Astrocyte (in vitro differentiated cells and primary cell): ENCODE results near the gene HOXA6. TPM values are rescaled to one million over a fixed set of nuclear protein-coding genes. Genes with fewer than 3 reads are reported as not detected.

ENCODE experiments used
- DNase-seq: peaks from one replicate; pipeline ENCODE4 v3.0.0-alpha.2; 2010; ENCODE audit warnings: low read depth
- FAIRE-seq: peaks from 2 replicates; lab custom pipeline; 2011; peaks lifted over from hg19 to GRCh38; lab: Jason Lieb, UNC
- H2AFZ ChIP-seq: 2 replicates; pipeline ENCODE4 v1.6.0; 2012; ENCODE audit warnings: low read depth, low read length, inconsistent platforms
- H3K27ac ChIP-seq: 2 replicates; pipeline ENCODE4 v1.5.1; 2011; ENCODE audit warnings: low read depth, low read length, inconsistent platforms
- H3K27me3 ChIP-seq: 2 replicates; pipeline ENCODE4 v1.6.0; 2011; ENCODE audit warnings: low read length, inconsistent platforms; ENCODE audit not compliant: insufficient read depth
- H3K36me3 ChIP-seq: 2 replicates; pipeline ENCODE4 v1.5.1; 2011; ENCODE audit warnings: low read length, inconsistent platforms; ENCODE audit not compliant: insufficient read depth
- H3K4me1 ChIP-seq: 2 replicates; pipeline ENCODE4 v1.5.1; 2011; ENCODE audit warnings: low read length, inconsistent platforms; ENCODE audit not compliant: insufficient read depth
- H3K4me2 ChIP-seq: 2 replicates; pipeline ENCODE4 v1.6.0; 2012; ENCODE audit warnings: low read length, inconsistent platforms
- H3K4me3 ChIP-seq: 2 replicates; pipeline ENCODE4 v1.5.1; 2011; ENCODE audit warnings: low read depth, mild to moderate bottlenecking, low read length, inconsistent platforms; ENCODE audit not compliant: insufficient read depth
- H3K79me2 ChIP-seq: 2 replicates; pipeline ENCODE4 v1.6.0; 2012; ENCODE audit warnings: mild to moderate bottlenecking, low read length, inconsistent platforms; ENCODE audit not compliant: insufficient read depth
- H3K9ac ChIP-seq: 2 replicates; pipeline ENCODE4 v1.6.0; 2012; ENCODE audit warnings: mild to moderate bottlenecking, low read length, inconsistent platforms
- H3K9me3 ChIP-seq: 2 replicates; pipeline ENCODE4 v1.5.1; 2012; ENCODE audit warnings: low read depth, mild to moderate bottlenecking, low read length, inconsistent platforms; ENCODE audit not compliant: insufficient read depth
- H4K20me1 ChIP-seq: 2 replicates; pipeline ENCODE4 v1.6.0; 2012; ENCODE audit warnings: low read length, inconsistent platforms; ENCODE audit not compliant: insufficient read depth
- H3K27ac Mint-ChIP-seq: one replicate; pipeline ENCODE4 v1.8.0; 2021; ENCODE audit warnings: mild to moderate bottlenecking, mixed read lengths; ENCODE audit not compliant: unreplicated experiment
- H3K27me3 Mint-ChIP-seq: one replicate; pipeline ENCODE4 v1.8.0; 2021; ENCODE audit warnings: low read depth, mixed read lengths; ENCODE audit not compliant: unreplicated experiment
- H3K36me3 Mint-ChIP-seq: one replicate; pipeline ENCODE4 v1.8.0; 2021; ENCODE audit warnings: low read depth, mixed read lengths; ENCODE audit not compliant: unreplicated experiment
- H3K4me1 Mint-ChIP-seq: one replicate; pipeline ENCODE4 v1.8.0; 2021; ENCODE audit warnings: low read depth, mixed read lengths; ENCODE audit not compliant: unreplicated experiment
- H3K4me3 Mint-ChIP-seq: one replicate; pipeline ENCODE4 v1.8.0; 2021; ENCODE audit warnings: mild to moderate bottlenecking, moderate library complexity, mixed read lengths; ENCODE audit not compliant: unreplicated experiment
- H3K9me3 Mint-ChIP-seq: one replicate; pipeline ENCODE4 v1.8.0; 2021; ENCODE audit warnings: mild to moderate bottlenecking, mixed read lengths; ENCODE audit not compliant: unreplicated experiment
- EZH2 ChIP-seq: IDR thresholded peaks from 2 replicates; pipeline ENCODE4 v1.6.1; 2012; ENCODE audit warnings: mild to moderate bottlenecking, low read length, inconsistent platforms; ENCODE audit not compliant: insufficient read depth
- total RNA-seq: library from RNA; stranded (reverse); gene quantifications from 2 replicates; pipeline ENCODE4 v1.2.1, GENCODE V29; 2021
- TF ChIP-seq, protein P1 (sequence below): IDR thresholded peaks from 2 replicates; pipeline ENCODE4 v1.5.1; 2011; ENCODE audit warnings: low read depth, mild to moderate bottlenecking, inconsistent platforms, low read length, moderate library complexity; ENCODE audit not compliant: insufficient read depth

The HOXA6 gene
- total RNA-seq, 1 donor from 2014 or later, result not detected

GRCh38 chr7:27149842-27150567, 2.4 kb upstream of the HOXA6 start:
- Histone ChIP-seq H3K79me2 (no peaks in the 10 kb centered on the region), H2AFZ (peak overlapping the region; percentile 66), H3K4me2 (peak overlapping the region; percentile 85), H3K9me3 (peaks cover 30% of the 10 kb centered on the region), H4K20me1 (no peaks in the 10 kb centered on the region), H3K4me3 (no peak overlapping the region), H3K36me3 (no peaks in the 10 kb centered on the region), H3K27ac (no peak overlapping the region), H3K27me3 (peaks cover 95% of the 10 kb centered on the region), H3K4me1 (peaks cover 9% of the 10 kb centered on the region), H3K9ac (no peak overlapping the region)
- DNase-seq, result no peak
- no peak for TF ChIP-seq EZH2
- TF ChIP-seq, protein P1, sequence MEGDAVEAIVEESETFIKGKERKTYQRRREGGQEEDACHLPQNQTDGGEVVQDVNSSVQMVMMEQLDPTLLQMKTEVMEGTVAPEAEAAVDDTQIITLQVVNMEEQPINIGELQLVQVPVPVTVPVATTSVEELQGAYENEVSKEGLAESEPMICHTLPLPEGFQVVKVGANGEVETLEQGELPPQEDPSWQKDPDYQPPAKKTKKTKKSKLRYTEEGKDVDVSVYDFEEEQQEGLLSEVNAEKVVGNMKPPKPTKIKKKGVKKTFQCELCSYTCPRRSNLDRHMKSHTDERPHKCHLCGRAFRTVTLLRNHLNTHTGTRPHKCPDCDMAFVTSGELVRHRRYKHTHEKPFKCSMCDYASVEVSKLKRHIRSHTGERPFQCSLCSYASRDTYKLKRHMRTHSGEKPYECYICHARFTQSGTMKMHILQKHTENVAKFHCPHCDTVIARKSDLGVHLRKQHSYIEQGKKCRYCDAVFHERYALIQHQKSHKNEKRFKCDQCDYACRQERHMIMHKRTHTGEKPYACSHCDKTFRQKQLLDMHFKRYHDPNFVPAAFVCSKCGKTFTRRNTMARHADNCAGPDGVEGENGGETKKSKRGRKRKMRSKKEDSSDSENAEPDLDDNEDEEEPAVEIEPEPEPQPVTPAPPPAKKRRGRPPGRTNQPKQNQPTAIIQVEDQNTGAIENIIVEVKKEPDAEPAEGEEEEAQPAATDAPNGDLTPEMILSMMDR, result no peak
- no peaks in the 10 kb centered on the region for H3K4me1 Mint-ChIP-seq
- no peaks in the 10 kb centered on the region for H3K36me3 Mint-ChIP-seq
- H3K4me3 Mint-ChIP-seq, result no peak overlapping the region
- H3K9me3 Mint-ChIP-seq, result peaks cover 57% of the 10 kb centered on the region
- peaks cover 86% of the 10 kb centered on the region for H3K27me3 Mint-ChIP-seq
- H3K27ac Mint-ChIP-seq, result peak overlapping the region; percentile 41
- FAIRE-seq, result no peak

GRCh38 chr7:27148756-27149641, 1.4 kb upstream of the HOXA6 start:
- Histone ChIP-seq H3K36me3 (no peaks in the 10 kb centered on the region), H3K27ac (no peak overlapping the region), H3K9me3 (peaks cover 25% of the 10 kb centered on the region), H3K4me3 (no peak overlapping the region), H3K9ac (no peak overlapping the region), H3K79me2 (no peaks in the 10 kb centered on the region), H4K20me1 (peaks cover 1% of the 10 kb centered on the region), H2AFZ (no peak overlapping the region), H3K4me2 (no peak overlapping the region), H3K27me3 (peaks cover 95% of the 10 kb centered on the region), H3K4me1 (peaks cover 5% of the 10 kb centered on the region)
- Mint-ChIP-seq H3K27me3 (peaks cover 85% of the 10 kb centered on the region), H3K27ac (no peak overlapping the region), H3K4me3 (no peak overlapping the region), H3K36me3 (no peaks in the 10 kb centered on the region), H3K9me3 (peaks cover 57% of the 10 kb centered on the region), H3K4me1 (no peaks in the 10 kb centered on the region)
- DNase-seq (no peak), FAIRE-seq (peak; percentile 9)
- no peak for TF ChIP-seq EZH2
- TF ChIP-seq, protein P1, result no peak
